GM12878 (cell line): ENCODE results near the gene ENG. TPM values are rescaled to one million over a fixed set of nuclear protein-coding genes. Genes with fewer than 3 reads are reported as not detected.

Experiments
- ATAC-seq: fragments of 200-7000 bp; cut with Tn5 transposase; 3 replicates; pipeline ENCODE4 v1.9.1; 2020; ENCODE audit warnings: mild to moderate bottlenecking, moderate library complexity
- BruUV-seq: library from RNA; stranded (reverse); fragments of 400-500 nt; replicated peaks from 2 replicates; lab custom pipeline; 2021; lab: Mats Ljungman, UMichigan
- CTCF ChIA-PET: fragments of 300-600 bp; sonication (Branson Sonifier 250); formaldehyde crosslinking; extraction: SDS; loops from one replicate; lab custom pipeline; 2021; ENCODE audit warnings: inconsistent platforms; lab: Yijun Ruan, JAX
- POLR2A ChIA-PET: fragments of 350-600 bp; formaldehyde crosslinking; extraction: SDS; loops from one replicate; lab custom pipeline; 2021; ENCODE audit warnings: inconsistent platforms; lab: Charles Lee
- RAD21 ChIA-PET: fragments of 300-600 bp; sonication (Branson Sonifier 250); formaldehyde crosslinking; loops from one replicate; lab custom pipeline; 2023; ENCODE audit warnings: antibody characterized with exemption; ENCODE audit not compliant: unreplicated experiment; lab: Charles Lee
- SMC1A ChIA-PET: fragments of 300-600 bp; sonication (Branson Sonifier 250); formaldehyde crosslinking; loops from one replicate; lab custom pipeline; 2023; ENCODE audit not compliant: unreplicated experiment, uncharacterized antibody; lab: Charles Lee
- DNase-seq: peaks from one replicate; pipeline ENCODE4 v3.0.0-alpha.2; 2011; ENCODE audit warnings: low read depth, low spot score
- FAIRE-seq: peaks from 3 replicates; lab custom pipeline; 2011; peaks lifted over from hg19 to GRCh38; lab: Jason Lieb, UNC
- H2AFZ ChIP-seq: 2 replicates; pipeline ENCODE4 v1.6.0; 2011; ENCODE audit warnings: low read depth, low read length, control low read depth; ENCODE audit not compliant: control insufficient read depth
- H3K27ac ChIP-seq: 2 replicates; pipeline ENCODE4 v1.5.1; 2011; ENCODE audit warnings: control low read depth; ENCODE audit not compliant: control insufficient read depth, insufficient read depth
- H3K27me3 ChIP-seq, 2 experiments: replicated peaks in 1 of 2; 2 replicates each; pipeline versions ENCODE4 v1.6.0 to v1.6.1; 2011; ENCODE audit warnings: low read length in 1 of 2; ENCODE audit not compliant: control insufficient read depth in 2 of 2, insufficient read depth in 2 of 2
- H3K36me3 ChIP-seq, 2 experiments: 2 replicates each; pipeline ENCODE4 v1.5.1; 2011; ENCODE audit warnings: low read length in 1 of 2; ENCODE audit not compliant: control insufficient read depth in 2 of 2, insufficient read depth in 2 of 2
- H3K4me1 ChIP-seq: 2 replicates; pipeline ENCODE4 v1.6.1; 2011; ENCODE audit warnings: mild to moderate bottlenecking, low read length, moderate library complexity, mixed read lengths; ENCODE audit not compliant: control insufficient read depth, insufficient read depth
- H3K4me2 ChIP-seq: 2 replicates; pipeline ENCODE4 v1.6.0; 2011; ENCODE audit warnings: control low read depth; ENCODE audit not compliant: control insufficient read depth, insufficient read depth
- H3K4me3 ChIP-seq: fragments of 200-600 bp; sonication (generic); 2 replicates; pipeline ENCODE4 v1.5.1; 2016
- H3K79me2 ChIP-seq: 2 replicates; pipeline ENCODE4 v1.6.0; 2011; ENCODE audit warnings: low read length; ENCODE audit not compliant: control insufficient read depth, insufficient read depth
- H3K9ac ChIP-seq: 2 replicates; pipeline ENCODE4 v1.8.0; 2011; ENCODE audit warnings: low read length, control low read depth, mixed read lengths; ENCODE audit not compliant: control insufficient read depth, insufficient read depth
- H3K9me3 ChIP-seq: replicated peaks from 3 replicates; pipeline ENCODE4 v1.5.1; 2011; ENCODE audit warnings: mild to moderate bottlenecking, low read length; ENCODE audit not compliant: control insufficient read depth, insufficient read depth
- H4K20me1 ChIP-seq: 2 replicates; pipeline ENCODE4 v1.6.0; 2011; ENCODE audit not compliant: control insufficient read depth, insufficient read depth
- EZH2 ChIP-seq: IDR thresholded peaks from 2 replicates; pipeline ENCODE4 v1.6.1; 2012; ENCODE audit warnings: low read depth, mild to moderate bottlenecking, control low read depth, inconsistent platforms, low read length, borderline replicate concordance; ENCODE audit not compliant: control insufficient read depth
- PAX8 ChIP-seq: fragments of 450-650 bp; IDR thresholded peaks from 2 replicates; pipeline ENCODE4 v1.6.1; 2017; ENCODE audit warnings: mild to moderate bottlenecking, moderate library complexity
- SRF ChIP-seq, 2 experiments: IDR thresholded peaks; 2 replicates each; pipeline ENCODE4 v1.6.1; 2011; ENCODE audit warnings: low read depth in 2 of 2, low read length in 2 of 2, mild to moderate bottlenecking in 1 of 2, moderate library complexity in 1 of 2
- WGBS: methylation state at CpG from one replicate; pipeline ENCODE4 v1.1.6; 2016; ENCODE audit warnings: low lambda C conversion rate; ENCODE audit not compliant: insufficient replicate concordance, insufficient coverage; ENCODE audit errors: missing lambda C conversion rate; 5-methylcytosine and 5-hydroxymethylcytosine counted together
- in situ Hi-C: fragments of 300-500 bp; cut with MboI; formaldehyde crosslinking; loops from 9 replicates; pipeline ENCODE4 v1.14.3; 2018; ENCODE audit warnings: mixed read lengths
- intact Hi-C: fragments of 100-400 bp; cut with micrococcal nuclease; formaldehyde crosslinking; loops from one replicate; pipeline ENCODE4 v1.14.2; 2022; ENCODE audit not compliant: unreplicated experiment
- polyA plus RNA-seq, 11 experiments: library from polyadenylated mRNA; depleted of rRNA in 4 of 11; unstranded in 6 of 11; stranded (reverse) in 5 of 11; fragments of >200 nt; fragmentation: Nextera tagmentation in 4 of 11; fragmentation: Illumina TruSeq in 1 of 11; extraction: Ambion mirVana in 4 of 11; extraction: Trizol in 1 of 11; gene quantifications; 1 replicate in 1 of 11; 2 replicates in 10 of 11; pipeline versions ENCODE4 v1.2.1 to v1.2.3, GENCODE V29; 2011 to 2016; ENCODE audit warnings: inconsistent platforms in 2 of 11, missing spikeins in 2 of 11, low read depth in 1 of 11
- total RNA-seq, 4 experiments: library from RNA; depleted of rRNA in 3 of 4; stranded (reverse); fragments of >200 nt in 3 of 4; fragmentation: Illumina TruSeq in 1 of 4; extraction: Trizol in 1 of 4; gene quantifications; 2 replicates each; pipeline versions ENCODE4 v1.2.1 to v1.2.3, GENCODE V29; 2013 to 2021

The ENG gene
- total and polyA plus RNA-seq, 10 of the 15 experiments (the other 5 are each of a cell fraction or from before 2014, with no cell fraction given): 0.14 to 10.1 (median 2.0) TPM

DNA sequence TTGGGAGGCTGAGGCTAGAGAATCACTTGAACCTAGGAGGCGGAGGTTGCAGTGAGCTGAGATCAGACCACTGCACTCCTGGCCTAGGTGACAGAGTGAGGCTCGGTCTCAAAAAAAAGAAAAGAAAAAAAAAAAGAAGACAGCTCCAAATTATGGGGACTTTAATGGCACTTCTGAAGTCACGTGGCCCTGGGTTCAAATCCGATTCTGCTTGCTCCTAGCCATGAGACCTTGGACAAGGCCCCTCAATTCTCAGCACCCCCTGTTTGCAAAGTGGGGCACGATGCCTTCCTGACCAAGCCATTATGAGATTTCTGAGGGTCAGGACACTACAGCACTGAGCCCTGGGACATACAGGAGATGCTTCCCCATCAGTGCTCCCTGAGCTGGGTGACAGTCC lies 1.1 kb upstream of the ENG start:
- H3K4me1 ChIP-seq: peaks cover 6% of the 10 kb centered on the region
- ATAC-seq: no peak
- TF ChIP-seq PAX8: no peak
- TF ChIP-seq, all 136 proteins: peak for 0
- no peak overlapping the region for H3K4me2 ChIP-seq
- FAIRE-seq: no peak
- DNase-seq: no peak
- no peak overlapping the region for H3K9ac ChIP-seq
- H2AFZ ChIP-seq: no peak overlapping the region
- H3K4me3 ChIP-seq: no peak overlapping the region
- H4K20me1 ChIP-seq: no peaks in the 10 kb centered on the region
- BruUV-seq: no TSS peak
- no peaks in the 10 kb centered on the region for H3K36me3 ChIP-seq
- ChIA-PET CTCF (interaction anchor here (1.1 to 3.7 kb wide), 4 partner anchors 9 to 121 kb away, joined by 3 to 16 read pairs (median 8); partner anchors contain the start of gene TOR2A), RAD21 (interaction anchor here (0.8 kb wide), 1 partner anchor 121 kb away, joined by 3 read pairs; the partner anchor contains the start of gene TOR2A), SMC1A (interaction anchor here (1.7 to 1.9 kb wide), 2 partner anchors 10 to 121 kb away, joined by 4 to 5 read pairs; partner anchors contain the start of gene TOR2A), POLR2A (no interaction called here)
- no peak overlapping the region for H3K27ac ChIP-seq
- no peaks in the 10 kb centered on the region; the same call in 2 of the 3 replicates for H3K9me3 ChIP-seq
- 53% methylated on average over 5 of the region's 5 CpGs for WGBS
- intact Hi-C loops (no loop called here), in situ Hi-C loops (no loop called here)
- no peaks in the 10 kb centered on the region for H3K27me3 ChIP-seq
- H3K79me2 ChIP-seq: peaks cover 8% of the 10 kb centered on the region

DNA sequence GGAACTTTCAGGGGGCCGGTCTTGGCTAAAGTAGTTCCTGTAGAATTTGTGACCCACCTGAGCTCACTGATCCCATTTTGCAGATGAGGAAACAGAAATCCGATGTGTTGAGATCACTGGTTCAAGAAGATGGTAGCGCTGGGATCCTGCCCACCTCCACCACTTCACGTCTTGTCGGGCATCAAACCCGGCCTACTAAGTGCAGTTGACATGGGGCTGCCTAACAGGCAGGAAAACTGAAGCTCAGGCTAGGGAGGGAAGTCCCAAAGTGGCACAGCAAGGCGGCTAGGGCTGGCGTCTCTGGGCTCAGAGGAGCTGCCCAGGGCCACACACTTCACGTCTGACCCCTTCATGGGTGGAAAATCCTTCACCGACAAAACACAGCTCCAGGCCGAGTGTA lies 502 bp upstream of the ENG start:
- ChIA-PET CTCF (interaction anchor here (1.7 to 3.7 kb wide), 4 partner anchors 9 to 66 kb away, joined by 4 to 16 read pairs (median 10); no protein-coding TSS in a partner anchor), RAD21 (interaction anchor here (0.8 to 1.0 kb wide), 2 partner anchors 21 to 120 kb away, joined by 3 to 4 read pairs; partner anchors contain the start of gene TOR2A), SMC1A (interaction anchor here (1.6 to 1.9 kb wide), 2 partner anchors 91 to 120 kb away, joined by 3 to 5 read pairs; partner anchors contain the start of gene TOR2A), POLR2A (no interaction called here)
- no TSS peak for BruUV-seq
- TF ChIP-seq SRF (IDR thresholded peaks at IDR 0.05; ENCODE audit: low read depth in 2 of 2, low read length in 2 of 2) (0 out of 4 replicates have a peak, but pooled peaks of 1 of the 2 experiments have one; percentile 7), EZH2 (no peak)
- DNase-seq (no peak), FAIRE-seq (no peak), ATAC-seq (no peak)
- Histone ChIP-seq H3K9me3 (no peaks in the 10 kb centered on the region; the same call in 2 of the 3 replicates), H4K20me1 (no peaks in the 10 kb centered on the region), H3K27ac (no peak overlapping the region), H2AFZ (peak overlapping the region; percentile 13), H3K9ac (0 out of 2 replicates have a peak overlapping the region, but pooled peaks have one; percentile 10), H3K36me3 (no peaks in the 10 kb centered on the region), H3K4me2 (peak overlapping the region; percentile 36; the same call in 1 of the 2 replicates), H3K79me2 (peaks cover 8% of the 10 kb centered on the region), H3K4me3 (no peak overlapping the region), H3K4me1 (peaks cover 6% of the 10 kb centered on the region), H3K27me3 (no peaks in the 10 kb centered on the region)
- WGBS: 52% methylated on average over 11 of the region's 11 CpGs
- in situ Hi-C loops (no loop called here), intact Hi-C loops (no loop called here)
